Measurements from ENCODE around the gene FSD2.

DNA sequence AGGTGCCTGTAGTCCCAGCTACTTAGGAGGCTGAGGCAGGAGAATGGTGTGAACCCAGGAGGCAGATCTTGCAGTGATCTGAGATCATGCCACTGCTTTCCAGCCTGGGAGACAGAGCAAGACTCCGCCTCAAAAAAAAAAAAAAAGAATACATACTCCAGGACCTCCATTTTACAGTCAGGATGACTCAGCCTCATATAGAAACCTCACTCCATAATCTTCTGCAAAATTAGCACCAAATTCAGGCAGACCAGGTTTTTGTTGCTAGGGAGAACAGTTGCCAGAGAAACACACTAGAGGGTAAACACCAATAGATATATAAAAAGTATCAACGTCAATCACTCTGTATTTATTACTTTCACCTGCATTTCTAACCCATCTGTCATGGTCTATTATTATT, 67.9 kb downstream of the FSD2 start:
- TF ChIP-seq CTCF (IDR thresholded peaks at IDR 0.05; ENCODE audit: low read depth, low read length) (no peak), EZH2phosphoT487 (IDR thresholded peaks at IDR 0.05; ENCODE audit: low read depth) (no peak)
